Smooth muscle cell (in vitro differentiated cells): ENCODE results near the gene NCBP2. TPM values are rescaled to one million over a fixed set of nuclear protein-coding genes. Genes with fewer than 3 reads are reported as not detected.

Source experiments
- DNase-seq: peaks from one replicate; lab custom pipeline; 2025; ENCODE audit not compliant: unreplicated experiment; lab: John Stamatoyannopoulos, UW
- H2AFZ ChIP-seq: fragments of 200-600 bp; sonication (generic); 2 replicates; pipeline ENCODE4 v1.6.0; 2016; ENCODE audit warnings: antibody characterized with exemption, low read depth, mild to moderate bottlenecking
- H3F3A ChIP-seq: fragments of 200-600 bp; sonication (generic); 2 replicates; pipeline ENCODE4 v1.6.0; 2017; ENCODE audit warnings: antibody characterized with exemption, low read depth
- H3K27ac ChIP-seq: fragments of 200-600 bp; sonication (generic); 2 replicates; pipeline ENCODE4 v1.5.1; 2016; ENCODE audit warnings: low read depth, mild to moderate bottlenecking
- H3K27me3 ChIP-seq: fragments of 200-600 bp; sonication (generic); 2 replicates; pipeline ENCODE4 v1.6.1; 2016; ENCODE audit warnings: low read depth, mild to moderate bottlenecking
- H3K36me3 ChIP-seq: fragments of 200-600 bp; sonication (generic); 2 replicates; pipeline ENCODE4 v1.5.1; 2016; ENCODE audit warnings: low read depth
- H3K4me1 ChIP-seq: fragments of 200-600 bp; sonication (generic); 2 replicates; pipeline ENCODE4 v1.5.1; 2016; ENCODE audit warnings: low read depth
- H3K4me2 ChIP-seq: fragments of 200-600 bp; sonication (generic); 2 replicates; pipeline ENCODE4 v1.6.0; 2016; ENCODE audit warnings: mild to moderate bottlenecking
- H3K4me3 ChIP-seq: fragments of 200-600 bp; sonication (generic); 2 replicates; pipeline ENCODE4 v1.5.1; 2016; ENCODE audit warnings: mild to moderate bottlenecking
- H3K79me2 ChIP-seq: fragments of 200-600 bp; sonication (generic); 2 replicates; pipeline ENCODE4 v1.6.0; 2016; ENCODE audit warnings: low read depth, mild to moderate bottlenecking
- H3K9ac ChIP-seq: fragments of 200-600 bp; sonication (generic); 2 replicates; pipeline ENCODE4 v1.6.0; 2016; ENCODE audit warnings: low read depth
- H3K9me3 ChIP-seq: fragments of 200-600 bp; sonication (generic); replicated peaks from 2 replicates; pipeline ENCODE4 v1.5.1; 2016; ENCODE audit warnings: low read depth
- H4K20me1 ChIP-seq: fragments of 200-600 bp; sonication (generic); 2 replicates; pipeline ENCODE4 v1.6.0; 2016; ENCODE audit warnings: low read depth
- CTCF ChIP-seq: fragments of 200-600 bp; sonication (generic); IDR thresholded peaks from 2 replicates; pipeline ENCODE4 v1.5.1; 2017; ENCODE audit warnings: borderline replicate concordance, mild to moderate bottlenecking, antibody characterized with exemption; ENCODE audit not compliant: insufficient read depth, poor library complexity, severe bottlenecking
- WGBS: methylation state at CpG from one replicate; pipeline ENCODE4 v1.1.7; 2016; ENCODE audit warnings: low lambda C conversion rate; 5-methylcytosine and 5-hydroxymethylcytosine counted together
- polyA plus RNA-seq: library from polyadenylated mRNA; unstranded; fragments of >200 nt; fragmentation: Nextera tagmentation; extraction: Ambion mirVana; gene quantifications from 2 replicates; pipeline ENCODE4 v1.2.1, GENCODE V29; 2016
- total RNA-seq: library from RNA; depleted of rRNA; stranded (reverse); fragments of >200 nt; gene quantifications from 2 replicates; pipeline ENCODE4 v1.2.3, GENCODE V29; 2014

The NCBP2 gene
- total and polyA plus RNA-seq, 2 experiments from 2014 or later: 47.0 to 69.3 TPM

DNA sequence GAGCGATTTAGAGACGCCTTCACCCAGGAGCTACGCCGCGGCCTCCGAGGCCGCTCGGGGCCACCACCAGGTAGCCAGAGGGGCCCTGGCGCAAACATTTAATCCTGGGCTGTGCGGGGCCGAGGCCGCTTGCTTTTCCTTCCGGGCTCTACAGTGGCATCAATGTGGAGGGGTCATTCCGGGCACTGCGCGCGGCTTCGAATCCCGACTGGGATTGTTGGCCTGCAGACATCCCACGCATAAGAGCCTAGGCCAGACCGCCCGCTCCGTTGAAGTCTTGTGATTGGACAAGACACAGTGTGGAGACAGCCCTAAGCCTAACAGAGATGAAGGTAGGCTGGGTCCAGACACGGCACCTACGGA lies 568 bp upstream of the NCBP2 start:
- Histone ChIP-seq H4K20me1 (peaks cover 4% of the 10 kb centered on the region), H3F3A (peaks cover 3% of the 10 kb centered on the region), H3K9ac (peak overlapping the region; percentile 90), H3K4me2 (peak overlapping the region; percentile 92), H2AFZ (no peak overlapping the region), H3K4me3 (peak overlapping the region; percentile 72), H3K36me3 (peaks cover 4% of the 10 kb centered on the region), H3K27ac (peak overlapping the region; percentile 91), H3K79me2 (peaks cover 49% of the 10 kb centered on the region), H3K27me3 (no peaks in the 10 kb centered on the region), H3K4me1 (peaks cover 6% of the 10 kb centered on the region), H3K9me3 (no peaks in the 10 kb centered on the region)
- no peak for DNase-seq
- no peak for TF ChIP-seq CTCF
- WGBS: 2% methylated on average over 25 of the region's 25 CpGs

- peaks cover 13% of the 10 kb centered on the region for H3K36me3 ChIP-seq
- H3K27ac ChIP-seq: peak overlapping the region; percentile 91
- no peaks in the 10 kb centered on the region for H3K27me3 ChIP-seq
- peak; percentile 51 for DNase-seq
- no peaks in the 10 kb centered on the region for H3K9me3 ChIP-seq
- H2AFZ ChIP-seq: peak overlapping the region; percentile 4
- peak overlapping the region; percentile 72 for H3K4me3 ChIP-seq
- H3F3A ChIP-seq: peaks cover 11% of the 10 kb centered on the region
- peaks cover 53% of the 10 kb centered on the region for H3K79me2 ChIP-seq
- H4K20me1 ChIP-seq: peaks cover 4% of the 10 kb centered on the region
- H3K4me2 ChIP-seq: peak overlapping the region; percentile 92
- WGBS: 2% methylated on average over 31 of the region's 31 CpGs
- peaks cover 6% of the 10 kb centered on the region for H3K4me1 ChIP-seq
- TF ChIP-seq CTCF: no peak
- H3K9ac ChIP-seq: peak overlapping the region; percentile 90
Measured at GRCh38 chr3:196941729-196942225, 551 bp downstream of the NCBP2 start.

DNA sequence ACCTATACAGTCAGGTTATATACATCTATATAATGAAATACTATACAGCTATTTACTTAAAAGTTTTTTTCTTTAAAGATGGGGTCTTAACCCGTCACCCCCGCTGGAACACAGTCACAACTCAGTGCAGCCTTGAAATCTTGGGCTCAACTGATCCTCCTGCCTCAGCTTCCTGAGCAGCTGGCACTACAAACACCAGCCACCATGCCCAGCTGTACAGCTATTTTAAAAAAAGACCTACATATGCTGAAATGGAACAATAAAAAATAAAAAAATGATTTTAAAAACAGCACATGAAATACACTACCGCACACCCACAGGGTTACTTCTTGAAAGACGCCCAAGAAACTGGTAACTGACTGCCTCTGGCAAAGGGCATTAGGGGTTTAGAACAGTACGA lies 3.8 kb downstream of the NCBP2 start:
- no peak overlapping the region for H2AFZ ChIP-seq
- H3K27ac ChIP-seq: no peak overlapping the region
- peaks cover 4% of the 10 kb centered on the region for H4K20me1 ChIP-seq
- peaks cover 26% of the 10 kb centered on the region for H3F3A ChIP-seq
- 97% methylated on average over 5 of the region's 5 CpGs for WGBS
- DNase-seq: no peak
- no peaks in the 10 kb centered on the region for H3K9me3 ChIP-seq
- H3K79me2 ChIP-seq: peaks cover 50% of the 10 kb centered on the region
- no peak overlapping the region for H3K4me3 ChIP-seq
- H3K27me3 ChIP-seq: no peaks in the 10 kb centered on the region
- TF ChIP-seq CTCF: no peak
- H3K4me1 ChIP-seq: peaks cover 3% of the 10 kb centered on the region
- H3K9ac ChIP-seq: no peak overlapping the region
- H3K4me2 ChIP-seq: no peak overlapping the region
- peaks cover 27% of the 10 kb centered on the region for H3K36me3 ChIP-seq

- TF ChIP-seq CTCF: no peak
Measured at GRCh38 chr3:196938124-196938523, 4.2 kb downstream of the NCBP2 start.

More at GRCh38 chr3:196938124-196938523, 4.2 kb downstream of the NCBP2 start:
- Histone ChIP-seq H4K20me1 (peaks cover 4% of the 10 kb centered on the region), H3K9ac (no peak overlapping the region), H3K4me2 (no peak overlapping the region), H2AFZ (no peak overlapping the region), H3K36me3 (peaks cover 27% of the 10 kb centered on the region), H3K4me3 (no peak overlapping the region), H3K4me1 (no peaks in the 10 kb centered on the region), H3K27me3 (no peaks in the 10 kb centered on the region), H3K79me2 (peaks cover 45% of the 10 kb centered on the region), H3K9me3 (no peaks in the 10 kb centered on the region), H3K27ac (peak overlapping the region; percentile 33), H3F3A (peaks cover 26% of the 10 kb centered on the region)
- DNase-seq: no peak
- whole genome bisulfite sequencing: 62% methylated on average over 2 of the region's 2 CpGs
